ENCODE data around the gene BCOR.

DNA sequence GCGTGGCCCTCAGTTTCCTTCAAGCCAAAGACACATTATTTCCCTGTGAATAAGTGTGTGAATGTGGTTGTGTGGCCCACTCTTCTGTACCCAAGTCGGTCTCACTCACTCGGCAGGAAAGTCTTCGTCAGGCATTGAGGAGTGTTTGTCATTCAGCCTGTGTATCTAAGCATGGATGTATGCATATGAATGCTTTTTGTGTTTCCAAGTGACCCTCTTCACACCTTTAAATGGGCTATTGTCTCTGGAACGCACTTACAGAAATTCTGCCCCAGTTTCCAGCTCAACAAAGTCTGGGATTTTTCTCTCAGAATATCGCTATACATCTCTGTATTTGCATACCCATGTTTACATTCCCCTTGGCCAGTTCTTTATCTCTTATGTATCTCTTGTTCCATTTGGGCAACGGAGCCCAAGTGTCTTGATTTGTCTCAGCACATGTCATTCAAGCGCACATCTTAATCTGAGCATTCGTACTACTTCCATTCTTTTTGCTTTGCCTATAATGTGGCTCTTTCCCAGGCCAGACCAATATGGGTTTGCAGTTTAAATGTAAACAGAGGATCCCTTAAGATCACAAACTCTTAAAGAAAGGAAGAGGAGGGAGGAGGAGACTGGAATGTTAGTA lies 4.8 kb downstream of the BCOR start:
- TF ChIP-seq, protein P1, sequence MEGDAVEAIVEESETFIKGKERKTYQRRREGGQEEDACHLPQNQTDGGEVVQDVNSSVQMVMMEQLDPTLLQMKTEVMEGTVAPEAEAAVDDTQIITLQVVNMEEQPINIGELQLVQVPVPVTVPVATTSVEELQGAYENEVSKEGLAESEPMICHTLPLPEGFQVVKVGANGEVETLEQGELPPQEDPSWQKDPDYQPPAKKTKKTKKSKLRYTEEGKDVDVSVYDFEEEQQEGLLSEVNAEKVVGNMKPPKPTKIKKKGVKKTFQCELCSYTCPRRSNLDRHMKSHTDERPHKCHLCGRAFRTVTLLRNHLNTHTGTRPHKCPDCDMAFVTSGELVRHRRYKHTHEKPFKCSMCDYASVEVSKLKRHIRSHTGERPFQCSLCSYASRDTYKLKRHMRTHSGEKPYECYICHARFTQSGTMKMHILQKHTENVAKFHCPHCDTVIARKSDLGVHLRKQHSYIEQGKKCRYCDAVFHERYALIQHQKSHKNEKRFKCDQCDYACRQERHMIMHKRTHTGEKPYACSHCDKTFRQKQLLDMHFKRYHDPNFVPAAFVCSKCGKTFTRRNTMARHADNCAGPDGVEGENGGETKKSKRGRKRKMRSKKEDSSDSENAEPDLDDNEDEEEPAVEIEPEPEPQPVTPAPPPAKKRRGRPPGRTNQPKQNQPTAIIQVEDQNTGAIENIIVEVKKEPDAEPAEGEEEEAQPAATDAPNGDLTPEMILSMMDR (IDR thresholded peaks at IDR 0.05): no peak
- no peak for TF ChIP-seq POLR2A (IDR thresholded peaks at IDR 0.05)
